SH-SY5Y (cell line): ENCODE results near the gene ITIH1.

ENCODE experiments used
- GATA2 ChIP-seq: IDR thresholded peaks from 2 replicates; pipeline ENCODE4 v1.6.1; 2011; ENCODE audit warnings: mild to moderate bottlenecking, low read depth, low read length
- GATA3 ChIP-seq: IDR thresholded peaks from 2 replicates; pipeline ENCODE4 v1.6.1; 2011; ENCODE audit warnings: low read depth, mild to moderate bottlenecking, low read length, moderate library complexity

- TF ChIP-seq GATA2: no peak
- TF ChIP-seq GATA3: no peak
Measured at GRCh38 chr3:52770496-52771333, 6.7 kb upstream of the ITIH1 start, which contains the start of gene NEK4.
